WTC11 (cell line): ENCODE data around the gene ROR2. TPM values are rescaled to one million over a fixed set of nuclear protein-coding genes. Genes with fewer than 3 reads are reported as not detected.

Experiments used
- ATAC-seq: fragments of 200-7000 bp; cut with Tn5 transposase; 2 replicates; pipeline ENCODE4 v1.10.0; 2021; ENCODE audit warnings: mild to moderate bottlenecking, moderate library complexity
- CTCF ChIA-PET: fragments of 300-600 bp; sonication (Branson Sonifier 250); formaldehyde crosslinking; loops from one replicate; lab custom pipeline; 2021; ENCODE audit warnings: antibody characterized with exemption; lab: Charles Lee
- POLR2A ChIA-PET: fragments of 350-600 bp; sonication (Branson Sonifier 250); formaldehyde crosslinking; loops from one replicate; lab custom pipeline; 2021; ENCODE audit warnings: antibody characterized with exemption; lab: Charles Lee
- DNase-seq: peaks from one replicate; pipeline ENCODE4 v3.0.0; 2021; ENCODE audit warnings: low spot score
- H3K27ac Mint-ChIP-seq: 2 replicates; pipeline ENCODE4 v1.8.0; 2021; ENCODE audit warnings: mixed read lengths
- H3K27me3 Mint-ChIP-seq: 2 replicates; pipeline ENCODE4 v1.8.0; 2021; ENCODE audit warnings: low read depth, mild to moderate bottlenecking, moderate library complexity, mixed read lengths
- H3K36me3 Mint-ChIP-seq: 2 replicates; pipeline ENCODE4 v1.8.0; 2021; ENCODE audit warnings: mixed read lengths
- H3K4me1 Mint-ChIP-seq: 2 replicates; pipeline ENCODE4 v1.8.0; 2022; ENCODE audit warnings: mixed read lengths
- H3K4me3 Mint-ChIP-seq: 2 replicates; pipeline ENCODE4 v1.8.0; 2021; ENCODE audit warnings: mild to moderate bottlenecking, moderate library complexity, mixed read lengths
- H3K9me3 Mint-ChIP-seq: 2 replicates; pipeline ENCODE4 v1.8.0; 2021; ENCODE audit warnings: mixed read lengths
- ETV6 ChIP-seq: sonication (generic); formaldehyde crosslinking; IDR thresholded peaks from 2 replicates; pipeline ENCODE4 v1.8.1; 2022; ENCODE audit warnings: mild to moderate bottlenecking, missing genetic modification reagents
- GRHL2 ChIP-seq: fragments of 250-450 bp; sonication (Bioruptor Pico); IDR thresholded peaks from 2 replicates; pipeline ENCODE4 v1.8.0; 2022; ENCODE audit warnings: mild to moderate bottlenecking, moderate library complexity; ENCODE audit not compliant: insufficient replicate concordance, severe bottlenecking
- IRF2 ChIP-seq: sonication (generic); formaldehyde crosslinking; IDR thresholded peaks from 2 replicates; pipeline ENCODE4 v1.8.0; 2022; ENCODE audit warnings: low read depth, missing genetic modification reagents, borderline replicate concordance
- KAT7 ChIP-seq: sonication (generic); formaldehyde crosslinking; IDR thresholded peaks from 2 replicates; pipeline ENCODE4 v1.8.1; 2023; ENCODE audit warnings: missing genetic modification reagents, mild to moderate bottlenecking, borderline replicate concordance
- SMAD3 ChIP-seq: sonication (generic); formaldehyde crosslinking; IDR thresholded peaks from 2 replicates; pipeline ENCODE4 v1.8.0; 2022; ENCODE audit warnings: missing genetic modification reagents, mild to moderate bottlenecking, borderline replicate concordance
- TCF7 ChIP-seq: sonication (generic); formaldehyde crosslinking; IDR thresholded peaks from 2 replicates; pipeline ENCODE4 v1.8.0; 2022; ENCODE audit warnings: mild to moderate bottlenecking, low read depth, missing genetic modification reagents, moderate library complexity
- TP53 ChIP-seq: sonication (generic); formaldehyde crosslinking; IDR thresholded peaks from 2 replicates; pipeline ENCODE4 v1.8.1; 2023; ENCODE audit warnings: mild to moderate bottlenecking, missing genetic modification reagents
- ZNF121 ChIP-seq: sonication (generic); formaldehyde crosslinking; IDR thresholded peaks from 2 replicates; pipeline ENCODE4 v1.8.0; 2023; ENCODE audit warnings: missing genetic modification reagents
- ZNF317 ChIP-seq: sonication (generic); formaldehyde crosslinking; IDR thresholded peaks from 2 replicates; pipeline ENCODE4 v1.8.1; 2023; ENCODE audit warnings: low read depth, mild to moderate bottlenecking, moderate library complexity, missing genetic modification reagents, borderline replicate concordance
- total RNA-seq: library from RNA; stranded (reverse); gene quantifications from 3 replicates; pipeline ENCODE4 v1.2.3, GENCODE V29; 2021
- TF ChIP-seq, protein P1 (sequence below): sonication (generic); formaldehyde crosslinking; IDR thresholded peaks from 2 replicates; pipeline ENCODE4 v1.8.1; 2022; ENCODE audit warnings: mild to moderate bottlenecking, moderate library complexity, missing genetic modification reagents
- TF ChIP-seq, protein P2 (sequence below): sonication (generic); formaldehyde crosslinking; IDR thresholded peaks from 2 replicates; pipeline ENCODE4 v1.8.0; 2022; ENCODE audit warnings: mild to moderate bottlenecking, missing genetic modification reagents
- TF ChIP-seq, protein P3 (sequence below): sonication (generic); formaldehyde crosslinking; conservative IDR thresholded peaks from 2 replicates; pipeline ENCODE4 v1.8.1; 2022; ENCODE audit warnings: mild to moderate bottlenecking, missing genetic modification reagents
- TF ChIP-seq, protein P4 (sequence below): sonication (generic); formaldehyde crosslinking; IDR thresholded peaks from 2 replicates; pipeline ENCODE4 v1.8.1; 2023; ENCODE audit warnings: mild to moderate bottlenecking, moderate library complexity, missing genetic modification reagents

ROR2 gene
- total RNA-seq, 1 experiment from 2014 or later = 19.8 TPM

DNA sequence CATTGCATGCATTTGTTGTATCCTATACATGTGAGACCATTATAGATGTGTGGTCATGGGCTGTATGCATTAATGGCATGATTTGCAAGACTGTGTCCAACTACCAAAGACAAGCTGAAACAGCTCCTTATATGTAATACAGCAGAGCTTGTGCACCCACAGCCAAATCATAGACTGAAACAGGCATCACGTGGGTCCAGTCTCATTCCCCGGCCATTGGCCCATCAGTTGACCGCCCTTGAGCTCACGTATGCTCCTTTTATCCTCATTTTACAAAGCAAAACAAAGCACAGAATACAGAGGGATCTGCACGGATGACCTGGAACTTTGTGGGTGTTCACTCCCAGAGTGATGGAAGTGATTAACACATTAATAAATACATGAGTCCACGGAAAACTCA, 109.1 kb downstream of the ROR2 start:
- no peak for TF ChIP-seq TCF7 (CRISPR knock-in tag)
- TF ChIP-seq, all 79 proteins: peak for 0
- H3K4me3 Mint-ChIP-seq = no peak overlapping the region
- H3K27me3 Mint-ChIP-seq = no peaks in the 10 kb centered on the region
- ChIA-PET POLR2A (no interaction called here), CTCF (interaction anchor here (1.5 to 1.6 kb wide), 2 partner anchors 108 to 110 kb away, joined by 5 read pairs; no protein-coding TSS in a partner anchor)
- ATAC-seq (no peak), DNase-seq (no peak)
- H3K4me1 Mint-ChIP-seq = peaks cover 51% of the 10 kb centered on the region
- H3K36me3 Mint-ChIP-seq = no peaks in the 10 kb centered on the region
- H3K27ac Mint-ChIP-seq = no peak overlapping the region
- H3K9me3 Mint-ChIP-seq = no peaks in the 10 kb centered on the region

DNA sequence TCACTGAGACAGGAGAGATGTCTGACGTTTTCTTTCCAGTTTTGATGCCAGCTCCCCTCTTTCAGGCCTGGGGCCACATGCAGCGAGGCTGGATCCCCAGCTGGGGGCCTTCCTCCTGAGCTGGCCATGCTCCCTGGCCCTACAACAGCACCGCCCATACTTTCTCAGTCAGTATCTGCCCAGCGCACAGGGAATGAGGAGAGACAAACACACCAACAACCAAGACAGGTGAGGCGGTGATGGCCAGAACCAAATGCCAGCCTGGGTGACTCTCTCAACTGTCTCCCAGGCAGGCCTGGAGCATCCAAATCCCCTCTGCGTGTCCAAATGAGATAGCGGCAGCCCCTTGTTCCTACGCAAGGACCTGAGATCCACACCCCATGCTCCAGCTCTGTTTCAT, 109.6 kb downstream of the ROR2 start:
- POLR2A ChIA-PET = no interaction called here
- DNase-seq (no peak), ATAC-seq (no peak)

DNA sequence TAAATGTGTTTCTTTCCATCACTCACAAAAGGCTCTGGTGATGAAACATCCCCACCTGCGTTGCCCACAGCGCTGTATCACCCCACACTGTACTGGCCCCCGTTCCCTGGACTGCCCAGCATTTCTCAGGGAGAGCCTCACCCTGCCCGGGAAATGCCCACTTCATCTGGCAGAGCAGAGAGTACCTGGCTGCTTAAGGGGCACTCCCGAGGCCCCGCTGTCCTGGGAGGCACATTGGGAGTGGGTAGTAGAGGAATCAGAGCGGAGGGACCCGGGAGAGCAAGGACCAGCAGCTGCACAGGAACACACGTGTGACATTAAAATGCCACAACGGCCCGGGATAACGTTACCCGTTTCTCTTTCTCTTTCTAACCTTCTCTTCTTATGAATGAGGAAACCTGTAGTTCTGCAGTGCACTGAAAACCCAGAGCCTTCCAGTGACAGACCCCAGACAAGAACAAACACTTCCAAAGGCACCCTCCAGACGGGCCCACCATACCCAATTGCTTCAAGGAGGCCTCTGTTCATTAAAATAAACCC, 110.0 kb downstream of the ROR2 start:
- H3K27ac Mint-ChIP-seq = no peak overlapping the region
- TF ChIP-seq ZNF317 (CRISPR knock-in tag) (no peak), KAT7 (CRISPR knock-in tag) (no peak), GRHL2 (CRISPR knock-in tag) (no peak), ZNF121 (no peak), TP53 (CRISPR knock-in tag) (no peak), ETV6 (CRISPR knock-in tag) (no peak)
- TF ChIP-seq, protein P1, sequence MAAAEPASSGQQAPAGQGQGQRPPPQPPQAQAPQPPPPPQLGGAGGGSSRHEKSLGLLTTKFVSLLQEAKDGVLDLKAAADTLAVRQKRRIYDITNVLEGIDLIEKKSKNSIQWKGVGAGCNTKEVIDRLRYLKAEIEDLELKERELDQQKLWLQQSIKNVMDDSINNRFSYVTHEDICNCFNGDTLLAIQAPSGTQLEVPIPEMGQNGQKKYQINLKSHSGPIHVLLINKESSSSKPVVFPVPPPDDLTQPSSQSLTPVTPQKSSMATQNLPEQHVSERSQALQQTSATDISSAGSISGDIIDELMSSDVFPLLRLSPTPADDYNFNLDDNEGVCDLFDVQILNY (CRISPR knock-in tag) = no peak
- TF ChIP-seq, protein P2, sequence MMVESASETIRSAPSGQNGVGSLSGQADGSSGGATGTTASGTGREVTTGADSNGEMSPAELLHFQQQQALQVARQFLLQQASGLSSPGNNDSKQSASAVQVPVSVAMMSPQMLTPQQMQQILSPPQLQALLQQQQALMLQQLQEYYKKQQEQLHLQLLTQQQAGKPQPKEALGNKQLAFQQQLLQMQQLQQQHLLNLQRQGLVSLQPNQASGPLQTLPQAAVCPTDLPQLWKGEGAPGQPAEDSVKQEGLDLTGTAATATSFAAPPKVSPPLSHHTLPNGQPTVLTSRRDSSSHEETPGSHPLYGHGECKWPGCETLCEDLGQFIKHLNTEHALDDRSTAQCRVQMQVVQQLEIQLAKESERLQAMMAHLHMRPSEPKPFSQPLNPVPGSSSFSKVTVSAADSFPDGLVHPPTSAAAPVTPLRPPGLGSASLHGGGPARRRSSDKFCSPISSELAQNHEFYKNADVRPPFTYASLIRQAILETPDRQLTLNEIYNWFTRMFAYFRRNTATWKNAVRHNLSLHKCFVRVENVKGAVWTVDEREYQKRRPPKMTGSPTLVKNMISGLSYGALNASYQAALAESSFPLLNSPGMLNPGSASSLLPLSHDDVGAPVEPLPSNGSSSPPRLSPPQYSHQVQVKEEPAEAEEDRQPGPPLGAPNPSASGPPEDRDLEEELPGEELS = no peak
- TF ChIP-seq, protein P3, sequence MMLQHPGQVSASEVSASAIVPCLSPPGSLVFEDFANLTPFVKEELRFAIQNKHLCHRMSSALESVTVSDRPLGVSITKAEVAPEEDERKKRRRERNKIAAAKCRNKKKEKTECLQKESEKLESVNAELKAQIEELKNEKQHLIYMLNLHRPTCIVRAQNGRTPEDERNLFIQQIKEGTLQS (CRISPR knock-in tag) = no peak
- TF ChIP-seq, protein P4, sequence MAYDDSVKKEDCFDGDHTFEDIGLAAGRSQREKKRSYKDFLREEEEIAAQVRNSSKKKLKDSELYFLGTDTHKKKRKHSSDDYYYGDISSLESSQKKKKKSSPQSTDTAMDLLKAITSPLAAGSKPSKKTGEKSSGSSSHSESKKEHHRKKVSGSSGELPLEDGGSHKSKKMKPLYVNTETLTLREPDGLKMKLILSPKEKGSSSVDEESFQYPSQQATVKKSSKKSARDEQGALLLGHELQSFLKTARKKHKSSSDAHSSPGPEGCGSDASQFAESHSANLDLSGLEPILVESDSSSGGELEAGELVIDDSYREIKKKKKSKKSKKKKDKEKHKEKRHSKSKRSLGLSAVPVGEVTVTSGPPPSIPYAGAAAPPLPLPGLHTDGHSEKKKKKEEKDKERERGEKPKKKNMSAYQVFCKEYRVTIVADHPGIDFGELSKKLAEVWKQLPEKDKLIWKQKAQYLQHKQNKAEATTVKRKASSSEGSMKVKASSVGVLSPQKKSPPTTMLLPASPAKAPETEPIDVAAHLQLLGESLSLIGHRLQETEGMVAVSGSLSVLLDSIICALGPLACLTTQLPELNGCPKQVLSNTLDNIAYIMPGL (CRISPR knock-in tag) = no peak
- TF ChIP-seq, all 79 proteins: peak for 0
- ATAC-seq = no peak
- ChIA-PET POLR2A (no interaction called here), CTCF (interaction anchor here (1.5 to 1.6 kb wide), 2 partner anchors 109 to 111 kb away, joined by 5 read pairs; no protein-coding TSS in a partner anchor)
- H3K4me3 Mint-ChIP-seq = no peak overlapping the region
- no peaks in the 10 kb centered on the region for H3K36me3 Mint-ChIP-seq
- H3K27me3 Mint-ChIP-seq = no peaks in the 10 kb centered on the region
- no peak for DNase-seq
- no peaks in the 10 kb centered on the region for H3K9me3 Mint-ChIP-seq
- peaks cover 54% of the 10 kb centered on the region for H3K4me1 Mint-ChIP-seq

More for the DNA sequence above, 109.6 kb downstream of the ROR2 start:
- CTCF ChIA-PET = interaction anchor here (1.5 to 1.6 kb wide), 2 partner anchors 109 to 110 kb away, joined by 5 read pairs; no protein-coding TSS in a partner anchor
- no peak overlapping the region for H3K27ac Mint-ChIP-seq
- H3K36me3 Mint-ChIP-seq = no peaks in the 10 kb centered on the region
- H3K4me1 Mint-ChIP-seq = peaks cover 54% of the 10 kb centered on the region
- H3K9me3 Mint-ChIP-seq = no peaks in the 10 kb centered on the region
- no peak for TF ChIP-seq SMAD3 (CRISPR knock-in tag)
- TF ChIP-seq ZNF121 = no peak
- no peak for TF ChIP-seq IRF2
- H3K4me3 Mint-ChIP-seq = no peak overlapping the region
- no peaks in the 10 kb centered on the region for H3K27me3 Mint-ChIP-seq
